NCI-H1930 (cell line): ENCODE measurements around the gene EPHA6.

ENCODE experiments used
- DNase-seq, 2 experiments: peaks; one replicate each; lab custom pipeline; 2025; lab: John Stamatoyannopoulos, UW

Gene EPHA6

GRCh38 chr3:97705764-97706163 lies 891.4 kb downstream of the EPHA6 start:
- no peak for DNase-seq

GRCh38 chr3:97706226-97706625 lies 891.8 kb downstream of the EPHA6 start:
- no peak for DNase-seq

- DNase-seq, result no peak
Measured at GRCh38 chr3:97711654-97712053, 897.3 kb downstream of the EPHA6 start.

GRCh38 chr3:97712919-97713318 lies 898.5 kb downstream of the EPHA6 start:
- DNase-seq, result no peak

GRCh38 chr3:97713634-97714033 lies 899.2 kb downstream of the EPHA6 start:
- DNase-seq, result no peak

- peak; percentile 58 to 67 for DNase-seq
Measured at GRCh38 chr3:97719156-97719821, 904.9 kb downstream of the EPHA6 start.

GRCh38 chr3:97720417-97720816 lies 906.0 kb downstream of the EPHA6 start:
- peak in 1 of 2 experiments; percentile 20 for DNase-seq

- DNase-seq, result no peak
Measured at GRCh38 chr3:97721446-97721845, 907.1 kb downstream of the EPHA6 start.

GRCh38 chr3:97736928-97737327 lies 922.5 kb downstream of the EPHA6 start:
- no peak for DNase-seq

- no peak for DNase-seq
Measured at GRCh38 chr3:97738761-97739160, 924.4 kb downstream of the EPHA6 start.

GRCh38 chr3:97742036-97742435 lies 927.6 kb downstream of the EPHA6 start:
- DNase-seq, result no peak

- DNase-seq, result no peak
Measured at GRCh38 chr3:97744289-97744688, 929.9 kb downstream of the EPHA6 start.

- no peak for DNase-seq
Measured at GRCh38 chr3:97763586-97764406, 949.4 kb downstream of the EPHA6 start.

GRCh38 chr3:97764407-97765238 lies 950.2 kb downstream of the EPHA6 start, which contains the start of gene ARL6:
ARL6 (plus strand) TSS chr3:97764758; CDS start chr3:97768108, 3,350 bp downstream.
- DNase-seq, result peak; percentile 89 to 90

GRCh38 chr3:97765336-97765735 lies 950.9 kb downstream of the EPHA6 start:
- no peak for DNase-seq

GRCh38 chr3:97772926-97773325 lies 958.5 kb downstream of the EPHA6 start:
- DNase-seq, result no peak

GRCh38 chr3:97778152-97778551 lies 963.8 kb downstream of the EPHA6 start:
- DNase-seq, result no peak

GRCh38 chr3:97793420-97794019 lies 979.1 kb downstream of the EPHA6 start:
- DNase-seq, result no peak

GRCh38 chr3:97795951-97796350 lies 981.6 kb downstream of the EPHA6 start:
- no peak for DNase-seq
